Measurements from ENCODE around the gene CSNK1A1.

- TF ChIP-seq CTCF (IDR thresholded peaks at IDR 0.05), result no peak
- no peak for TF ChIP-seq POLR2A (IDR thresholded peaks at IDR 0.05)
Measured at GRCh38 chr5:149503006-149503405, 48.2 kb downstream of the CSNK1A1 start.
